K562 treated with DMSO at 1 percent for 12 hours (cell line): ENCODE results near the gene HSD3B2. TPM values are rescaled to one million over a fixed set of nuclear protein-coding genes. Genes with fewer than 3 reads are reported as not detected.

ENCODE experiments used
- total RNA-seq: library from RNA; unstranded; fragments of 300-600 nt; gene quantifications from 2 replicates; pipeline ENCODE4 v1.2.3, GENCODE V29; 2022; ENCODE audit not compliant: insufficient read depth

The HSD3B2 gene
- total RNA-seq: not detected in 2 replicates

DNA sequence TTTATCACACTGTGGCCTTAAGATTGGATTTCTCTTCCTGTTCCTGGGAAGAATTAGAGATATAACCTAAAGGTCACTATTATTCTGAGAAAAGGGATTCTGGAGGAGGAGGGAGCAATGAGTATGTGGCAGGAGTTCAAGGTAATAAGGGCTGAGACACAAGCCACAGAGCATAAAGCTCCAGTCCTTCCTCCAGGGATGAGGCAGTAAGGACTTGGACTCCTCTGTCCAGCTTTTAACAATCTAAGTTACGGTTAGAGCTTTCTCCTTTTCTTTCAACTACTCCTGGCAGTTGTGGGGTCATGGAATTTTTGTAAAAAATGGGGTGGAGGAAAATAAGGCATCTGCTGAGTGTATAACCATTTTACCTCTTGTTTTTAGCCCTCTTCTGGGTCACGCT is at the start of gene HSD3B2:
TSS of gene HSD3B2 (plus strand) at position 201 of the 400 bp plus-strand sequence. CDS start 270 bp downstream, outside the sequence.

DNA sequence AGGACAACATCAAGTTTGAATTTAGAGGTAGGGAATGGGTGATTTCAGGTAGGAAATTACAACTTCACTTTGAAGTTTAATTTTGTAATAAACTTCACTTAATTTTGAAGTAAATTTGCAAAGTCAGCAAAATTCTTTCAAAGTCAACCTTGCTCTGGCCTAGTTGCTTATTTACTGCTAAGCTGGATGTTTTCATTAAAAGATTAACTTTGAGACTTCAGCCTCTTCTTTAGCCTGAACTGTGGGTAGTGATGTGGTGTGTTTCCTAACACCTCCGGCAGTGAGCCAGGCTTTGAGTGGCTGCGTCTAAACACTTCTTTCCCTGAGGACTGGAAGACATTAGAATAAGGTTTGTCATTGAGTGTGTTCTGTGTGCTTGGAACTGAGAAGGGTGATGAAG is 46.4 kb upstream of the HSD3B2 start, which contains the start of gene HAO2:
TSS of gene HAO2 (plus strand) at position 232 of the 400 bp plus-strand sequence. CDS start 12,301 bp downstream, outside the sequence.

Other genes starting within 250 kb of the HSD3B2 start
- not detected in 2 replicates for gene HAO2, start 46.4 kb upstream of the HSD3B2 start, total RNA-seq
- gene HSD3B1, start 92.1 kb downstream of the HSD3B2 start, total RNA-seq: not detected in 2 replicates
- 3.2 and 8.6 TPM in 2 replicates for gene ZNF697, start 233.1 kb downstream of the HSD3B2 start, total RNA-seq